K562 (cell line): ENCODE data around the gene WDR18. TPM values are rescaled to one million over a fixed set of nuclear protein-coding genes. Genes with fewer than 3 reads are reported as not detected.

Experiments used
- CBX3 ChIP-seq, 2 experiments: IDR thresholded peaks; 1 replicate in 1 of 2; 2 replicates in 1 of 2; pipeline ENCODE4 v1.6.1; 2012; ENCODE audit warnings: inconsistent platforms in 2 of 2, low read length in 2 of 2, borderline replicate concordance in 1 of 2, control low read depth in 1 of 2
- JUN ChIP-seq, 2 experiments: sonication (generic) in 1 of 2; formaldehyde crosslinking in 1 of 2; IDR thresholded peaks; 2 replicates each; pipeline versions ENCODE4 v1.6.1 to v1.8.0; 2012 to 2022; ENCODE audit warnings: borderline replicate concordance in 2 of 2, mild to moderate bottlenecking in 2 of 2, improper control_type of control experiment in 1 of 2, low read depth in 1 of 2, low read length in 1 of 2, missing genetic modification reagents in 1 of 2
- JUND ChIP-seq, 2 experiments: IDR thresholded peaks; 2 replicates in 1 of 2; 3 replicates in 1 of 2; pipeline ENCODE4 v1.6.1; 2011; ENCODE audit warnings: borderline replicate concordance in 2 of 2, low read depth in 2 of 2, low read length in 2 of 2, improper control_type of control experiment in 1 of 2, missing biosample characterization in 1 of 2, missing genetic modification characterization in 1 of 2, missing genetic modification reagents in 1 of 2
- MYNN ChIP-seq, 2 experiments: sonication (generic); formaldehyde crosslinking in 1 of 2; IDR thresholded peaks; 2 replicates each; pipeline versions ENCODE4 v1.5.0 to v1.6.1; 2016 to 2020; ENCODE audit warnings: antibody characterized with exemption in 1 of 2, missing genetic modification reagents in 1 of 2
- SMARCE1 ChIP-seq: fragments of 450-650 bp; IDR thresholded peaks from 2 replicates; pipeline ENCODE4 v1.7.1; 2016; ENCODE audit warnings: mild to moderate bottlenecking
- SRF ChIP-seq, 2 experiments: fragments of 250-450, 450-650 bp in 1 of 2; sonication (Bioruptor Pico) in 1 of 2; sonication (generic) in 1 of 2; formaldehyde crosslinking; IDR thresholded peaks; 2 replicates each; pipeline versions ENCODE4 v1.5.0 to v1.5.1; 2020 to 2022; ENCODE audit warnings: mild to moderate bottlenecking in 1 of 2, missing genetic modification reagents in 1 of 2
- TAF1 ChIP-seq: IDR thresholded peaks from 2 replicates; pipeline ENCODE4 v1.6.1; 2011; ENCODE audit warnings: mild to moderate bottlenecking, low read length, moderate library complexity; ENCODE audit not compliant: insufficient read depth, control insufficient read depth, severe bottlenecking; ENCODE audit errors: extremely low read depth
- ZBTB17 ChIP-seq: fragments of 450-650 bp; formaldehyde crosslinking; IDR thresholded peaks from 2 replicates; pipeline ENCODE4 v1.4.0; 2020; ENCODE audit warnings: mild to moderate bottlenecking
- ZNF224 ChIP-seq: sonication (generic); formaldehyde crosslinking; IDR thresholded peaks from 2 replicates; pipeline ENCODE4 v1.8.0; 2022; ENCODE audit warnings: mild to moderate bottlenecking, missing genetic modification reagents
- ZNF589 ChIP-seq: fragments of 200-800 bp; sonication (Bioruptor generic); IDR thresholded peaks from 2 replicates; pipeline ENCODE4 v1.6.1; 2016; ENCODE audit warnings: low read depth, missing genetic modification characterization, missing compliant biosample characterization
- polyA plus RNA-seq, 8 experiments: library from polyadenylated mRNA; depleted of rRNA in 4 of 8; stranded (reverse) in 5 of 8; unstranded in 3 of 8; fragments of >200 nt; fragmentation: Nextera tagmentation in 2 of 8; fragmentation: Illumina TruSeq in 1 of 8; extraction: Ambion mirVana in 2 of 8; extraction: Trizol in 1 of 8; gene quantifications; 2 replicates each; pipeline versions ENCODE4 v1.2.1 to v1.2.3, GENCODE V29; 2011 to 2014; ENCODE audit warnings: inconsistent platforms in 1 of 8, missing spikeins in 1 of 8
- total RNA-seq, 7 experiments: library from RNA; depleted of rRNA in 6 of 7; stranded (reverse); fragments of >200 nt in 6 of 7; fragmentation: Illumina TruSeq in 2 of 7; extraction: Trizol in 2 of 7; gene quantifications; 2 replicates each; pipeline versions ENCODE4 v1.2.1 to v1.2.3, GENCODE V29; 2011 to 2021; ENCODE audit warnings: low replicate concordance in 1 of 7
- TF ChIP-seq, protein P1 (sequence below), 2 experiments: fragments of 450-650 bp in 1 of 2; sonication (generic) in 1 of 2; formaldehyde crosslinking in 1 of 2; IDR thresholded peaks in 1 of 2; conservative IDR thresholded peaks in 1 of 2; 2 replicates each; pipeline versions ENCODE4 v1.6.1 to v1.8.1; 2016 to 2023; ENCODE audit warnings: mild to moderate bottlenecking in 2 of 2, moderate library complexity in 2 of 2, inconsistent platforms in 1 of 2, missing genetic modification reagents in 1 of 2
- TF ChIP-seq, protein P2 (sequence below): fragments of 250-450 bp; sonication (Bioruptor Pico); IDR thresholded peaks from 2 replicates; pipeline ENCODE4 v1.5.0; 2020; ENCODE audit warnings: mild to moderate bottlenecking, borderline replicate concordance
- TF ChIP-seq, protein P3 (sequence below): sonication (generic); formaldehyde crosslinking; IDR thresholded peaks from 2 replicates; pipeline ENCODE4 v1.8.0; 2022; ENCODE audit warnings: mild to moderate bottlenecking, missing genetic modification reagents

WDR18 gene
- total and polyA plus RNA-seq, 9 of the 15 experiments (the other 6 are each of a cell fraction or from before 2014, with no cell fraction given): 0.65 to 181 (median 30.1) TPM

DNA sequence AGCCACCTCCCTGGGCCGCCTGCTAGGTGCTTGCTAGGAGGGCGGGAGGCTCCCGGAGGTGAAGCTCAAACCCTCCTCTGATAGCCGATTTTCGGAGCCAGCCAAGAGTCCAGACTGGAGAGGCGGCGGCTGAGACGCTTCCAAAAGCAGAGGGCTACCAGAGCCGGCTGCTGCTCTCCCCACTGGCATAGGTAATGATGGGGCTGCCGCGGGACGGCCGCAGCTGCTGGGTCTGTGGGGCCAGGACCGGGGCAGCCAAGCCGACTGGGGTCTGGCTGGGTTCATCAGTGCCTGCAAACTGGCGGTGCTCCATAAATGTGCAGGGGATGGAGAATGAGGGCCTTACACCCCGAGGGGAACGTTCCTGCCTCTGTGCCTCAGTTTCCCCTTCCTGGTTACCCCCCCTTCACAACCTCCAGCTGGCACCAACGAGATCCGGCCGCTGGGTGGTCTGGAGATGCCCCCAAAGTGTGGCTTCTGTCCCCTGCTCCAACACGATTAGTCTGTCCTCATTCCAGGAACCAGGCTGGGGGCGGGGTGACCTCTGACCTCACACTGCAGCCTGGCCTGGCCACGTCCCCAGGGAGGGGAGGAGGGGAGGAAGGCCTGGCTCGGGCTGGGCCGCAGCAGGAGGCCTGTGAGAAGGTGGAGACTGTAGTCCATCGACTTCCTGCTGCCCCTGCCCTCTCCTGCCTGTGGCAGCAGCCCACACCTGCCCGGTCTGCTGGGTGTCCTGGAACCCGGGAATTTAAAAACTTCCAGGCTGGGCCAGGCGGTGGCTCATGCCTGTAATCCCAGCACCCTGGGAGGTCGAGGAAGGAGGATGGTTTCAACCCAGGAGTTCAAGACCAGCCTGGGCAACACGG, 3.8 kb upstream of the WDR18 start (continued):
- TF ChIP-seq SRF (CRISPR knock-in tag; IDR thresholded peaks at IDR 0.05) (peak in 1 of 2 experiments; percentile 55; a peak in 1 of 4 replicates), ZNF589 (CRISPR knock-in tag) (peak; percentile 80), JUND (IDR thresholded peaks at IDR 0.05; ENCODE audit: borderline replicate concordance, low read depth, low read length) (peak; percentile 86), JUND (tag; IDR thresholded peaks at IDR 0.05; ENCODE audit: borderline replicate concordance, low read depth, low read length) (peak; percentile 84; the same call in 1 of the 3 replicates), ZNF224 (CRISPR knock-in tag) (no peak), ZBTB17 (CRISPR knock-in tag) (peak; percentile 88), JUN (IDR thresholded peaks at IDR 0.05; ENCODE audit: borderline replicate concordance, low read depth, low read length) (peak; percentile 45; the same call in 1 of the 2 replicates), JUN (CRISPR knock-in tag; IDR thresholded peaks at IDR 0.05; ENCODE audit: borderline replicate concordance) (peak; percentile 90; the same call in 1 of the 2 replicates), SMARCE1 (0 out of 2 replicates have a peak, but pooled peaks have one; percentile 77), MYNN (IDR thresholded peaks at IDR 0.05) (peak; percentile 71; the same call in 1 of the 2 replicates), MYNN (CRISPR knock-in tag; IDR thresholded peaks at IDR 0.05) (no peak), TAF1 (peak; percentile 38), CBX3 (IDR thresholded peaks at IDR 0.05; ENCODE audit: borderline replicate concordance in 1 of 2, low read length in 2 of 2) (0 out of 3 replicates have a peak, but pooled peaks of 1 of the 2 experiments have one; percentile 15)
- TF ChIP-seq, protein P1, sequence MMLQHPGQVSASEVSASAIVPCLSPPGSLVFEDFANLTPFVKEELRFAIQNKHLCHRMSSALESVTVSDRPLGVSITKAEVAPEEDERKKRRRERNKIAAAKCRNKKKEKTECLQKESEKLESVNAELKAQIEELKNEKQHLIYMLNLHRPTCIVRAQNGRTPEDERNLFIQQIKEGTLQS (IDR thresholded peaks at IDR 0.05): peak; percentile 47; the same call in 1 of the 2 replicates
- TF ChIP-seq, protein P1 (CRISPR knock-in tag; conservative IDR thresholded peaks at IDR 0.05): no peak
- TF ChIP-seq, protein P2, sequence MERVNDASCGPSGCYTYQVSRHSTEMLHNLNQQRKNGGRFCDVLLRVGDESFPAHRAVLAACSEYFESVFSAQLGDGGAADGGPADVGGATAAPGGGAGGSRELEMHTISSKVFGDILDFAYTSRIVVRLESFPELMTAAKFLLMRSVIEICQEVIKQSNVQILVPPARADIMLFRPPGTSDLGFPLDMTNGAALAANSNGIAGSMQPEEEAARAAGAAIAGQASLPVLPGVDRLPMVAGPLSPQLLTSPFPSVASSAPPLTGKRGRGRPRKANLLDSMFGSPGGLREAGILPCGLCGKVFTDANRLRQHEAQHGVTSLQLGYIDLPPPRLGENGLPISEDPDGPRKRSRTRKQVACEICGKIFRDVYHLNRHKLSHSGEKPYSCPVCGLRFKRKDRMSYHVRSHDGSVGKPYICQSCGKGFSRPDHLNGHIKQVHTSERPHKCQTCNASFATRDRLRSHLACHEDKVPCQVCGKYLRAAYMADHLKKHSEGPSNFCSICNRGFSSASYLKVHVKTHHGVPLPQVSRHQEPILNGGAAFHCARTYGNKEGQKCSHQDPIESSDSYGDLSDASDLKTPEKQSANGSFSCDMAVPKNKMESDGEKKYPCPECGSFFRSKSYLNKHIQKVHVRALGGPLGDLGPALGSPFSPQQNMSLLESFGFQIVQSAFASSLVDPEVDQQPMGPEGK (CRISPR knock-in tag): no peak
- TF ChIP-seq, protein P3, sequence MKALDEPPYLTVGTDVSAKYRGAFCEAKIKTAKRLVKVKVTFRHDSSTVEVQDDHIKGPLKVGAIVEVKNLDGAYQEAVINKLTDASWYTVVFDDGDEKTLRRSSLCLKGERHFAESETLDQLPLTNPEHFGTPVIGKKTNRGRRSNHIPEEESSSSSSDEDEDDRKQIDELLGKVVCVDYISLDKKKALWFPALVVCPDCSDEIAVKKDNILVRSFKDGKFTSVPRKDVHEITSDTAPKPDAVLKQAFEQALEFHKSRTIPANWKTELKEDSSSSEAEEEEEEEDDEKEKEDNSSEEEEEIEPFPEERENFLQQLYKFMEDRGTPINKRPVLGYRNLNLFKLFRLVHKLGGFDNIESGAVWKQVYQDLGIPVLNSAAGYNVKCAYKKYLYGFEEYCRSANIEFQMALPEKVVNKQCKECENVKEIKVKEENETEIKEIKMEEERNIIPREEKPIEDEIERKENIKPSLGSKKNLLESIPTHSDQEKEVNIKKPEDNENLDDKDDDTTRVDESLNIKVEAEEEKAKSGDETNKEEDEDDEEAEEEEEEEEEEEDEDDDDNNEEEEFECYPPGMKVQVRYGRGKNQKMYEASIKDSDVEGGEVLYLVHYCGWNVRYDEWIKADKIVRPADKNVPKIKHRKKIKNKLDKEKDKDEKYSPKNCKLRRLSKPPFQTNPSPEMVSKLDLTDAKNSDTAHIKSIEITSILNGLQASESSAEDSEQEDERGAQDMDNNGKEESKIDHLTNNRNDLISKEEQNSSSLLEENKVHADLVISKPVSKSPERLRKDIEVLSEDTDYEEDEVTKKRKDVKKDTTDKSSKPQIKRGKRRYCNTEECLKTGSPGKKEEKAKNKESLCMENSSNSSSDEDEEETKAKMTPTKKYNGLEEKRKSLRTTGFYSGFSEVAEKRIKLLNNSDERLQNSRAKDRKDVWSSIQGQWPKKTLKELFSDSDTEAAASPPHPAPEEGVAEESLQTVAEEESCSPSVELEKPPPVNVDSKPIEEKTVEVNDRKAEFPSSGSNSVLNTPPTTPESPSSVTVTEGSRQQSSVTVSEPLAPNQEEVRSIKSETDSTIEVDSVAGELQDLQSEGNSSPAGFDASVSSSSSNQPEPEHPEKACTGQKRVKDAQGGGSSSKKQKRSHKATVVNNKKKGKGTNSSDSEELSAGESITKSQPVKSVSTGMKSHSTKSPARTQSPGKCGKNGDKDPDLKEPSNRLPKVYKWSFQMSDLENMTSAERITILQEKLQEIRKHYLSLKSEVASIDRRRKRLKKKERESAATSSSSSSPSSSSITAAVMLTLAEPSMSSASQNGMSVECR (CRISPR knock-in tag): peak; percentile 72
